Natural killer cell (primary cell): ENCODE data around the gene STIM2. TPM values are rescaled to one million over a fixed set of nuclear protein-coding genes. Genes with fewer than 3 reads are reported as not detected.
A peak's percentile ranks its signal among the peaks of the same experiment; 100 is the strongest.

Experiments
- ATAC-seq, 3 donors: fragments of 150-1000 bp in 2 of 3; fragments of 200-7000 bp in 1 of 3; cut with Tn5 transposase; 1 replicate in 1 of 3; 2 replicates in 2 of 3; pipeline ENCODE4 v1.10.0; 2021; ENCODE audit warnings: mild to moderate bottlenecking in 2 of 3, moderate library complexity in 2 of 3
- DNase-seq, 2 donors: peaks; one replicate each; pipeline versions ENCODE4 v3.0.0 to v3.0.0-alpha.2; 2013 to 2021; ENCODE audit warnings: mixed read lengths in 1 of 2
- H3K27ac ChIP-seq: one replicate; pipeline ENCODE4 v1.5.1; 2013; ENCODE audit warnings: mild to moderate bottlenecking, low read length
- H3K27me3 ChIP-seq: one replicate; pipeline ENCODE4 v1.6.1; 2013; ENCODE audit warnings: low read length; ENCODE audit not compliant: control insufficient read depth, insufficient read depth
- H3K36me3 ChIP-seq: one replicate; pipeline ENCODE4 v1.6.1; 2013; ENCODE audit warnings: low read length; ENCODE audit not compliant: control insufficient read depth, insufficient read depth
- H3K4me1 ChIP-seq: one replicate; pipeline ENCODE4 v1.6.1; 2013; ENCODE audit warnings: low read length; ENCODE audit not compliant: control insufficient read depth, insufficient read depth
- H3K4me3 ChIP-seq: one replicate; pipeline ENCODE4 v1.5.1; 2013; ENCODE audit warnings: low read length
- H3K9me3 ChIP-seq: one replicate; pipeline ENCODE4 v1.6.1; 2013; ENCODE audit warnings: low read length; ENCODE audit not compliant: control insufficient read depth, insufficient read depth
- H3K27ac Mint-ChIP-seq, 2 donors: one replicate each; pipeline ENCODE4 v1.8.0; 2022; ENCODE audit warnings: mild to moderate bottlenecking in 2 of 2, mixed read lengths in 2 of 2, moderate library complexity in 1 of 2
- H3K27me3 Mint-ChIP-seq, 2 donors: one replicate each; pipeline ENCODE4 v1.8.0; 2022; ENCODE audit warnings: low read depth in 2 of 2, mixed read lengths in 2 of 2
- H3K36me3 Mint-ChIP-seq: one replicate; pipeline ENCODE4 v1.8.0; 2022; ENCODE audit warnings: mixed read lengths
- H3K4me1 Mint-ChIP-seq, 2 donors: one replicate each; pipeline ENCODE4 v1.8.0; 2022; ENCODE audit warnings: mixed read lengths in 2 of 2
- H3K4me3 Mint-ChIP-seq: one replicate; pipeline ENCODE4 v1.8.0; 2022; ENCODE audit warnings: mild to moderate bottlenecking, moderate library complexity, mixed read lengths
- H3K9me3 Mint-ChIP-seq, 2 donors: one replicate each; pipeline ENCODE4 v1.8.0; 2022; ENCODE audit warnings: mixed read lengths in 2 of 2
- WGBS: methylation state at CpG from one replicate; pipeline ENCODE4 v1.1.7; 2013; ENCODE audit warnings: missing lambda C conversion rate; ENCODE audit not compliant: insufficient coverage; 5-methylcytosine and 5-hydroxymethylcytosine counted together
- intact Hi-C: fragments of 100-400 bp; cut with micrococcal nuclease; formaldehyde crosslinking; loops from one replicate; pipeline ENCODE4 v1.14.2; 2022
- total RNA-seq, 4 donors: library from RNA; stranded (reverse); fragments of 120-200 nt in 1 of 4; gene quantifications; one replicate each; pipeline versions ENCODE4 v1.2.3 to v1.2.4, GENCODE V29; 2013 to 2022
- TF ChIP-seq, protein P1 (sequence below): fragments of 200-600 bp; IDR thresholded peaks from one replicate; pipeline ENCODE4 v1.8.0; 2022; ENCODE audit warnings: antibody characterized with exemption

STIM2 gene
- total RNA-seq, 3 donors from 2014 or later (not counting 1 experiment from before 2014, with no cell fraction given) = 98.3 to 104 (median 100) TPM

DNA sequence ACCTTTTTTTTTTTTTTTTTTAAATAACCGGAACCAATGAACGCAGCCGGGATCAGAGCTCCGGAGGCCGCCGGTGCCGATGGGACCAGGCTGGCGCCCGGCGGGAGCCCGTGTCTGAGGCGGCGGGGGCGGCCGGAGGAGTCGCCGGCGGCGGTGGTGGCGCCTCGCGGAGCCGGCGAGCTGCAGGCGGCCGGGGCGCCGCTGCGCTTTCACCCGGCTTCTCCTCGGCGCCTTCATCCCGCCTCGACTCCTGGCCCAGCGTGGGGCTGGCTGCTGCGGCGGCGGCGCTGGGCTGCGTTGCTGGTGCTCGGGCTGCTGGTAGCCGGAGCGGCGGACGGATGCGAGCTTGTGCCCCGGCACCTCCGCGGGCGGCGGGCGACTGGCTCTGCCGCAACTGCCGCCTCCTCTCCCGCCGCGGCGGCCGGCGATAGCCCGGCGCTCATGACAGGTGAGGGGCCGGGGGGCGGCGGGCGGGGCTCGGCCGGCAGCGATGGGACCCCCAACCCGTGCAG lies 337 bp downstream of the STIM2 start:
- H3K27ac Mint-ChIP-seq = peak overlapping the region; percentile 95 to 98
- peak overlapping the region; percentile 84 for H3K27ac ChIP-seq
- TF ChIP-seq, protein P1, sequence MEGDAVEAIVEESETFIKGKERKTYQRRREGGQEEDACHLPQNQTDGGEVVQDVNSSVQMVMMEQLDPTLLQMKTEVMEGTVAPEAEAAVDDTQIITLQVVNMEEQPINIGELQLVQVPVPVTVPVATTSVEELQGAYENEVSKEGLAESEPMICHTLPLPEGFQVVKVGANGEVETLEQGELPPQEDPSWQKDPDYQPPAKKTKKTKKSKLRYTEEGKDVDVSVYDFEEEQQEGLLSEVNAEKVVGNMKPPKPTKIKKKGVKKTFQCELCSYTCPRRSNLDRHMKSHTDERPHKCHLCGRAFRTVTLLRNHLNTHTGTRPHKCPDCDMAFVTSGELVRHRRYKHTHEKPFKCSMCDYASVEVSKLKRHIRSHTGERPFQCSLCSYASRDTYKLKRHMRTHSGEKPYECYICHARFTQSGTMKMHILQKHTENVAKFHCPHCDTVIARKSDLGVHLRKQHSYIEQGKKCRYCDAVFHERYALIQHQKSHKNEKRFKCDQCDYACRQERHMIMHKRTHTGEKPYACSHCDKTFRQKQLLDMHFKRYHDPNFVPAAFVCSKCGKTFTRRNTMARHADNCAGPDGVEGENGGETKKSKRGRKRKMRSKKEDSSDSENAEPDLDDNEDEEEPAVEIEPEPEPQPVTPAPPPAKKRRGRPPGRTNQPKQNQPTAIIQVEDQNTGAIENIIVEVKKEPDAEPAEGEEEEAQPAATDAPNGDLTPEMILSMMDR = no peak
- H3K36me3 Mint-ChIP-seq = no peaks in the 10 kb centered on the region
- H3K36me3 ChIP-seq = no peaks in the 10 kb centered on the region
- peaks cover 18% of the 10 kb centered on the region for H3K4me1 ChIP-seq
- H3K27me3 Mint-ChIP-seq = no peaks in the 10 kb centered on the region
- H3K4me3 Mint-ChIP-seq = peak overlapping the region; percentile 100
- ATAC-seq = peak; percentile 4 to 14 (median 11)
- no peaks in the 10 kb centered on the region for H3K27me3 ChIP-seq
- intact Hi-C loops = loop anchor here (1.0 to 5.0 kb wide), 6 partner anchors 12 to 540 kb away; partner anchors contain the start of genes RBPJ and TBC1D19
- H3K9me3 Mint-ChIP-seq = no peaks in the 10 kb centered on the region
- DNase-seq = peak in 1 of 2 donors; percentile 60
- peak overlapping the region; percentile 67 for H3K4me3 ChIP-seq
- no peaks in the 10 kb centered on the region for H3K9me3 ChIP-seq
- peaks cover 70 to 72% of the 10 kb centered on the region in 2 donors for H3K4me1 Mint-ChIP-seq
- under 1% methylated on average over 70 of the region's 70 CpGs for WGBS

DNA sequence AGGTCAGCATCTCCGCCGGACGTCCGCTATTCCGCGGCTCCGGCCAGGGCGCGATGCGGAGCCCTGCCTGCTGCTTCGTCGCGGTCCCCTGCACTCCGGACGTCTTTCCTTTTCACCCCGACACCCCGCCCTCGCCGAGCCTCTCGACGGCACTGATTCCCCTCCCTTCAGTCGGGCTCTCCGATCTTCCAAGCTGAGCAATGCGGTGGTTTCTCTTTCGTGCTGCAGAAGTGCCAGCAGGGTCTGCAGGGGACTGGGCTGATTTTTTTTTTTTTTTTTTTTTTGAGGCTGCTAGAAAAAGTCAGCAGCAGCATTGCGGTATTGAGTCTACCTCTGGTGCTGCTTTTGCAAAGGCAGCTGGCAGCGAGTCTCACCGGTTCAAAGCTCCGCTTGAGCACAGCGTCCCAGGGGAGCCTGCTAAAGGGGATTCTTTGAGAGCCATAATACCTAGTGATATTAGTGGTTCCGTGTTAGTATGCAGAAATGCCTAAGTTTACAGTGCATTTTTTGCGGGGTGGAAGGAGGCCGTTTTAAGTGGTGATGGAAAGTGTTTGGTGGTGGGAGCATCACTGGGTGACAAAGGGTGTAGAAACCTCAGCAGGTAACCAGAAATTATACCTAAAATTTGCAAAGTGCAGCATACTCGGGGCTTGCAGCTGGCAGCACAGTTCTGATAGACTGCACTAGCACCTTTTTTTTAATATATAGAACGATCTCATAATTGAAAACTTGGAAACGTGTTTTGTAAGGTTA lies 969 bp downstream of the STIM2 start:
- Mint-ChIP-seq H3K36me3 (no peaks in the 10 kb centered on the region), H3K27me3 (no peaks in the 10 kb centered on the region), H3K4me3 (peak overlapping the region; percentile 100), H3K4me1 (peaks cover 74 to 75% of the 10 kb centered on the region in 2 donors), H3K27ac (peak overlapping the region; percentile 95 to 98), H3K9me3 (no peaks in the 10 kb centered on the region)
- Histone ChIP-seq H3K27ac (peak overlapping the region; percentile 84), H3K4me1 (peaks cover 21% of the 10 kb centered on the region), H3K36me3 (no peaks in the 10 kb centered on the region), H3K27me3 (no peaks in the 10 kb centered on the region), H3K4me3 (peak overlapping the region; percentile 67), H3K9me3 (no peaks in the 10 kb centered on the region)
- intact Hi-C loops = loop anchor here (1.0 to 5.0 kb wide), 5 partner anchors 12 to 541 kb away; partner anchors contain the start of genes RBPJ and TBC1D19
- WGBS = 0% methylated on average over 35 of the region's 36 CpGs
- DNase-seq = peak; percentile 67 to 89
- TF ChIP-seq, protein P1 = no peak
- peak; percentile 24 to 38 (median 28) for ATAC-seq

DNA sequence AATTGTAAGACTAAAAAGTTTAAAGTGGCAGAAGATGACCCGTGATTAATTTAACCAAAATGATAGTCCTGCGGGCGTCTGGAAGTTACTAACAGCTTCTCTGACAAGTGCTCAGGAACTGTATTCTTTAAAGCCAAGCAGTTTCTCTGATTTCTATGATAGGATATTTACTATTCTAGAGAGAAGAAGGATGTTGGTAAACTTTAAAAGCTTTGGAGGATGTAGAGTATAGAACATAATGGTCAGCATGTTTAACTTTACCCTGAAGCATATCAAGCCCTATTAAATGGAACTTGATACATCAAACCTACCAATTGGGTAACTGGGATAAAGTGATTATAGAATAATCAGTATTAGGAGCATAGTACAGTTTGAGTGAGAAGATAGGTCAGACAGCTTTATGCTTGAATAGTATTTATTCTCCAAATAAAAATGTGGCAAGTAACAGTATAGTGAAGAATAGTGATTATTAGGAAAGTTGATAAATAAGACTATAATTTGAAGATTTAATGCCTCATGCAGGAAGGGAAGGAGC lies 1.8 kb downstream of the STIM2 start:
- TF ChIP-seq, protein P1 = no peak
- WGBS = 0% methylated on average over 3 of the region's 3 CpGs
- Mint-ChIP-seq H3K9me3 (no peaks in the 10 kb centered on the region), H3K36me3 (no peaks in the 10 kb centered on the region), H3K4me1 (peaks cover 72% of the 10 kb centered on the region in 2 donors), H3K27ac (peak overlapping the region; percentile 95 to 98), H3K4me3 (peak overlapping the region; percentile 100), H3K27me3 (no peaks in the 10 kb centered on the region)
- DNase-seq = peak in 1 of 2 donors; percentile 23
- no peaks in the 10 kb centered on the region for H3K27me3 ChIP-seq
- H3K9me3 ChIP-seq = no peaks in the 10 kb centered on the region
- peak overlapping the region; percentile 67 for H3K4me3 ChIP-seq
- no peak for ATAC-seq
- intact Hi-C loops = loop anchor here (5.0 kb wide), 3 partner anchors 45 to 280 kb away; partner anchors contain the start of gene TBC1D19
- H3K36me3 ChIP-seq = no peaks in the 10 kb centered on the region
- peak overlapping the region; percentile 84 for H3K27ac ChIP-seq
- H3K4me1 ChIP-seq = peaks cover 18% of the 10 kb centered on the region
